HEK293 (cell line): Measurements from ENCODE around the gene FBXO5.
A peak's percentile ranks its signal among the peaks of the same experiment; 100 is the strongest.

ENCODE experiments used
- CTCF ChIA-PET: fragments of 350-600 bp; formaldehyde crosslinking; extraction: SDS; loops from one replicate; lab custom pipeline; 2021; ENCODE audit warnings: antibody characterized with exemption; lab: Yijun Ruan, JAX
- POLR2A ChIA-PET: fragments of 300-600 bp; formaldehyde crosslinking; extraction: SDS; loops from one replicate; lab custom pipeline; 2020; ENCODE audit warnings: antibody characterized with exemption, inconsistent platforms; lab: Yijun Ruan, JAX
- H3K27ac ChIP-seq: fragments of 200-500 bp; sonication (Bioruptor generic); 2 replicates; pipeline ENCODE4 v1.5.1; 2014; ENCODE audit warnings: low read depth, low read length, control low read depth, inconsistent platforms; ENCODE audit errors: extremely low read depth
- H3K36me3 ChIP-seq, 2 experiments: fragments of 200-500 bp in 1 of 2; sonication (Bioruptor generic) in 1 of 2; 1 replicate in 1 of 2; 2 replicates in 1 of 2; pipeline ENCODE4 v1.5.1; 2014 to 2017; ENCODE audit warnings: inconsistent platforms in 2 of 2, low read length in 2 of 2; ENCODE audit not compliant: control insufficient read depth in 2 of 2, insufficient read depth in 1 of 2
- H3K4me1 ChIP-seq: fragments of 200-500 bp; sonication (Bioruptor generic); 2 replicates; pipeline ENCODE4 v1.5.1; 2014; ENCODE audit warnings: mild to moderate bottlenecking, low read length, inconsistent platforms; ENCODE audit not compliant: control insufficient read depth, insufficient read depth
- H3K4me3 ChIP-seq: 2 replicates; pipeline ENCODE4 v1.5.1; 2011; ENCODE audit warnings: low read depth, mild to moderate bottlenecking, control low read depth, low read length, moderate library complexity
- H3K9me3 ChIP-seq: fragments of 200-500 bp; sonication (Bioruptor generic); 2 replicates; pipeline ENCODE4 v1.5.1; 2014; ENCODE audit warnings: low read depth, low read length, inconsistent platforms; ENCODE audit not compliant: control insufficient read depth, insufficient read depth
- EGR2 ChIP-seq: fragments of 450-650 bp; formaldehyde crosslinking; IDR thresholded peaks from 2 replicates; pipeline ENCODE4 v1.5.1; 2016; ENCODE audit warnings: low read depth, missing biosample characterization, missing genetic modification characterization
- GFI1B ChIP-seq: fragments of 450-650 bp; formaldehyde crosslinking; IDR thresholded peaks from 2 replicates; pipeline ENCODE4 v1.5.1; 2016; ENCODE audit warnings: missing biosample characterization, missing genetic modification characterization
- GLIS1 ChIP-seq: fragments of 450-650 bp; formaldehyde crosslinking; IDR thresholded peaks from 2 replicates; pipeline ENCODE4 v1.5.1; 2016; ENCODE audit warnings: missing biosample characterization, missing genetic modification characterization
- KLF1 ChIP-seq: fragments of 450-650 bp; formaldehyde crosslinking; IDR thresholded peaks from 2 replicates; pipeline ENCODE4 v1.5.1; 2016; ENCODE audit warnings: missing biosample characterization, missing genetic modification characterization
- KLF16 ChIP-seq: fragments of 450-650 bp; formaldehyde crosslinking; IDR thresholded peaks from 2 replicates; pipeline ENCODE4 v1.5.1; 2017; ENCODE audit warnings: missing biosample characterization, missing genetic modification characterization
- KLF8 ChIP-seq: fragments of 450-650 bp; formaldehyde crosslinking; IDR thresholded peaks from 2 replicates; pipeline ENCODE4 v1.5.1; 2016; ENCODE audit warnings: missing biosample characterization, missing genetic modification characterization
- OSR2 ChIP-seq: fragments of 450-650 bp; formaldehyde crosslinking; IDR thresholded peaks from 2 replicates; pipeline ENCODE4 v1.5.1; 2016; ENCODE audit warnings: missing biosample characterization, missing genetic modification characterization
- PRDM6 ChIP-seq: fragments of 450-650 bp; formaldehyde crosslinking; IDR thresholded peaks from 2 replicates; pipeline ENCODE4 v1.5.1; 2017; ENCODE audit warnings: missing biosample characterization, missing genetic modification characterization
- SALL2 ChIP-seq: fragments of 450-650 bp; formaldehyde crosslinking; IDR thresholded peaks from 2 replicates; pipeline ENCODE4 v1.5.0; 2017; ENCODE audit warnings: missing biosample characterization, mild to moderate bottlenecking, missing genetic modification characterization, borderline replicate concordance
- SCRT1 ChIP-seq: fragments of 450-650 bp; formaldehyde crosslinking; IDR thresholded peaks from 2 replicates; pipeline ENCODE4 v1.5.1; 2016; ENCODE audit warnings: missing biosample characterization, missing genetic modification characterization, borderline replicate concordance
- SCRT2 ChIP-seq: fragments of 450-650 bp; formaldehyde crosslinking; IDR thresholded peaks from 2 replicates; pipeline ENCODE4 v1.5.1; 2016; ENCODE audit warnings: missing biosample characterization, missing genetic modification characterization
- SETDB1 ChIP-seq: IDR thresholded peaks from one replicate; pipeline ENCODE4 v1.6.1; 2017; ENCODE audit warnings: mild to moderate bottlenecking, low read length, moderate library complexity, mixed read lengths; ENCODE audit not compliant: insufficient read length
- SP2 ChIP-seq: fragments of 450-650 bp; formaldehyde crosslinking; IDR thresholded peaks from 2 replicates; pipeline ENCODE4 v1.5.1; 2016; ENCODE audit warnings: missing biosample characterization, missing genetic modification characterization
- SP3 ChIP-seq: fragments of 450-650 bp; formaldehyde crosslinking; IDR thresholded peaks from 2 replicates; pipeline ENCODE4 v1.5.1; 2016; ENCODE audit warnings: missing biosample characterization, missing genetic modification characterization
- SP7 ChIP-seq: fragments of 450-650 bp; formaldehyde crosslinking; IDR thresholded peaks from 2 replicates; pipeline ENCODE4 v1.5.1; 2016; ENCODE audit warnings: missing biosample characterization, missing genetic modification characterization
- TRIM28 ChIP-seq: IDR thresholded peaks from 2 replicates; pipeline ENCODE4 v1.6.1; 2011; ENCODE audit warnings: low read length, control low read depth, borderline replicate concordance
- WT1 ChIP-seq: fragments of 450-650 bp; formaldehyde crosslinking; IDR thresholded peaks from 2 replicates; pipeline ENCODE4 v1.5.1; 2016; ENCODE audit warnings: missing biosample characterization, missing genetic modification characterization
- ZBTB17 ChIP-seq: fragments of 450-650 bp; formaldehyde crosslinking; IDR thresholded peaks from 2 replicates; pipeline ENCODE4 v1.5.1; 2016; ENCODE audit warnings: missing biosample characterization, missing genetic modification characterization
- ZFHX2 ChIP-seq: fragments of 450-650 bp; formaldehyde crosslinking; conservative IDR thresholded peaks from 2 replicates; pipeline ENCODE4 v1.5.1; 2016; ENCODE audit warnings: missing biosample characterization, missing genetic modification characterization
- ZFP37 ChIP-seq: fragments of 450-650 bp; formaldehyde crosslinking; IDR thresholded peaks from 2 replicates; pipeline ENCODE4 v1.5.1; 2016; ENCODE audit warnings: missing biosample characterization, missing genetic modification characterization
- ZNF184 ChIP-seq: fragments of 450-650 bp; IDR thresholded peaks from 2 replicates; pipeline ENCODE4 v1.5.1; 2018; ENCODE audit warnings: missing biosample characterization, mild to moderate bottlenecking, missing genetic modification characterization
- ZNF26 ChIP-seq: fragments of 450-650 bp; formaldehyde crosslinking; IDR thresholded peaks from 2 replicates; pipeline ENCODE4 v1.5.1; 2016; ENCODE audit warnings: missing biosample characterization, missing genetic modification characterization
- ZNF335 ChIP-seq: fragments of 450-650 bp; formaldehyde crosslinking; conservative IDR thresholded peaks from 2 replicates; pipeline ENCODE4 v1.5.1; 2016; ENCODE audit warnings: missing biosample characterization, missing genetic modification characterization
- ZNF404 ChIP-seq: fragments of 450-650 bp; formaldehyde crosslinking; IDR thresholded peaks from 2 replicates; pipeline ENCODE4 v1.5.1; 2017; ENCODE audit warnings: missing biosample characterization, missing genetic modification characterization
- ZNF426 ChIP-seq: fragments of 450-650 bp; formaldehyde crosslinking; IDR thresholded peaks from 2 replicates; pipeline ENCODE4 v1.5.1; 2017; ENCODE audit warnings: missing biosample characterization, missing genetic modification characterization, mild to moderate bottlenecking, inconsistent platforms, moderate library complexity
- ZNF48 ChIP-seq: fragments of 450-650 bp; formaldehyde crosslinking; IDR thresholded peaks from 2 replicates; pipeline ENCODE4 v1.5.1; 2016; ENCODE audit warnings: missing biosample characterization, missing genetic modification characterization
- ZNF529 ChIP-seq: fragments of 450-650 bp; formaldehyde crosslinking; IDR thresholded peaks from 2 replicates; pipeline ENCODE4 v1.5.1; 2017; ENCODE audit warnings: missing genetic modification characterization, missing biosample characterization; ENCODE audit not compliant: insufficient replicate concordance
- ZNF561 ChIP-seq: fragments of 450-650 bp; IDR thresholded peaks from 2 replicates; pipeline ENCODE4 v1.5.1; 2018; ENCODE audit warnings: missing biosample characterization, missing genetic modification characterization, borderline replicate concordance
- ZNF610 ChIP-seq: fragments of 450-650 bp; formaldehyde crosslinking; IDR thresholded peaks from 2 replicates; pipeline ENCODE4 v1.5.1; 2016; ENCODE audit warnings: missing biosample characterization, missing genetic modification characterization, borderline replicate concordance
- ZNF777 ChIP-seq: fragments of 450-650 bp; formaldehyde crosslinking; IDR thresholded peaks from 2 replicates; pipeline ENCODE4 v1.5.1; 2017; ENCODE audit warnings: missing biosample characterization, missing genetic modification characterization, borderline replicate concordance
- TF ChIP-seq, protein P1 (sequence below): fragments of 450-650 bp; formaldehyde crosslinking; IDR thresholded peaks from 2 replicates; pipeline ENCODE4 v1.5.1; 2016; ENCODE audit warnings: missing biosample characterization, missing genetic modification characterization
- TF ChIP-seq, protein P2 (sequence below): fragments of 450-650 bp; formaldehyde crosslinking; IDR thresholded peaks from 2 replicates; pipeline ENCODE4 v1.5.1; 2016; ENCODE audit warnings: missing biosample characterization, missing genetic modification characterization

Gene FBXO5

GRCh38 chr6:152983637-152984512, 1.0 kb upstream of the FBXO5 start:
- Histone ChIP-seq H3K9me3 (no peaks in the 10 kb centered on the region), H3K4me1 (peaks cover 2% of the 10 kb centered on the region; the same call in 1 of the 2 replicates), H3K36me3 (peaks cover under 1 to 46% of the 10 kb centered on the region in 2 experiments; a peak in 2 of 3 replicates), H3K27ac (peak overlapping the region; percentile 96), H3K4me3 (peak overlapping the region; percentile 81)
- ChIA-PET CTCF (interaction anchor here (0.5 kb wide), 1 partner anchor 144 kb away, joined by 3 read pairs; no protein-coding TSS in a partner anchor), POLR2A (interaction anchor here (0.7 to 3.4 kb wide), 15 partner anchors 8 to 498 kb away, joined by 3 to 55 read pairs (median 8); partner anchors contain the start of genes MTRF1L and RGS17)
- TF ChIP-seq ZNF610 (tag by site-specific recombination) (no peak), KLF8 (tag by site-specific recombination) (0 out of 2 replicates have a peak, but pooled peaks have one; percentile 57), KLF1 (tag by site-specific recombination) (peak; percentile 93), SALL2 (tag by site-specific recombination) (no peak), PRDM6 (peak; percentile 59), ZNF184 (tag by site-specific recombination) (peak; percentile 40; the same call in 1 of the 2 replicates), ZNF561 (tag by site-specific recombination) (peak; percentile 13; the same call in 1 of the 2 replicates), SP3 (tag by site-specific recombination) (peak; percentile 30; the same call in 1 of the 2 replicates), ZFP37 (peak; percentile 78), SP2 (no peak), ZNF335 (tag by site-specific recombination) (peak; percentile 51), ZFHX2 (tag by site-specific recombination) (peak; percentile 66), SCRT2 (tag by site-specific recombination) (peak; percentile 94), SETDB1 (no peak), ZNF26 (no peak), ZNF48 (tag by site-specific recombination) (no peak), EGR2 (peak; percentile 69), ZBTB17 (tag by site-specific recombination) (peak; percentile 14; the same call in 1 of the 2 replicates), SCRT1 (peak; percentile 53; the same call in 1 of the 2 replicates), KLF16 (tag by site-specific recombination) (0 out of 2 replicates have a peak, but pooled peaks have one; percentile 0), ZNF404 (tag by site-specific recombination) (no peak), GFI1B (tag by site-specific recombination) (no peak), TRIM28 (peak; percentile 52; the same call in 1 of the 2 replicates), SP7 (tag by site-specific recombination) (no peak; the same call in 1 of the 2 replicates), ZNF426 (tag by site-specific recombination) (peak; percentile 6; the same call in 1 of the 2 replicates), GLIS1 (tag by site-specific recombination) (0 out of 2 replicates have a peak, but pooled peaks have one; percentile 3), WT1 (tag by site-specific recombination) (peak; percentile 23; the same call in 1 of the 2 replicates), ZNF777 (tag by site-specific recombination) (no peak), OSR2 (tag by site-specific recombination) (no peak), ZNF529 (tag by site-specific recombination) (no peak)
- TF ChIP-seq, protein P1, sequence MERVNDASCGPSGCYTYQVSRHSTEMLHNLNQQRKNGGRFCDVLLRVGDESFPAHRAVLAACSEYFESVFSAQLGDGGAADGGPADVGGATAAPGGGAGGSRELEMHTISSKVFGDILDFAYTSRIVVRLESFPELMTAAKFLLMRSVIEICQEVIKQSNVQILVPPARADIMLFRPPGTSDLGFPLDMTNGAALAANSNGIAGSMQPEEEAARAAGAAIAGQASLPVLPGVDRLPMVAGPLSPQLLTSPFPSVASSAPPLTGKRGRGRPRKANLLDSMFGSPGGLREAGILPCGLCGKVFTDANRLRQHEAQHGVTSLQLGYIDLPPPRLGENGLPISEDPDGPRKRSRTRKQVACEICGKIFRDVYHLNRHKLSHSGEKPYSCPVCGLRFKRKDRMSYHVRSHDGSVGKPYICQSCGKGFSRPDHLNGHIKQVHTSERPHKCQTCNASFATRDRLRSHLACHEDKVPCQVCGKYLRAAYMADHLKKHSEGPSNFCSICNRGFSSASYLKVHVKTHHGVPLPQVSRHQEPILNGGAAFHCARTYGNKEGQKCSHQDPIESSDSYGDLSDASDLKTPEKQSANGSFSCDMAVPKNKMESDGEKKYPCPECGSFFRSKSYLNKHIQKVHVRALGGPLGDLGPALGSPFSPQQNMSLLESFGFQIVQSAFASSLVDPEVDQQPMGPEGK (tag by site-specific recombination) = peak; percentile 13; the same call in 1 of the 2 replicates
- TF ChIP-seq, protein P2, sequence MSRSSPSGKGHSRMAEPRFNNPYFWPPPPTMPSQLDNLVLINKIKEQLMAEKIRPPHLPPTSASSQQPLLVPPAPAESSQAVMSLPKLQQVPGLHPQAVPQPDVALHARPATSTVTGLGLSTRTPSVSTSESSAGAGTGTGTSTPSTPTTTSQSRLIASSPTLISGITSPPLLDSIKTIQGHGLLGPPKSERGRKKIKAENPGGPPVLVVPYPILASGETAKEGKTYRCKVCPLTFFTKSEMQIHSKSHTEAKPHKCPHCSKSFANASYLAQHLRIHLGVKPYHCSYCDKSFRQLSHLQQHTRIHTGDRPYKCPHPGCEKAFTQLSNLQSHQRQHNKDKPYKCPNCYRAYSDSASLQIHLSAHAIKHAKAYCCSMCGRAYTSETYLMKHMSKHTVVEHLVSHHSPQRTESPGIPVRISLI (tag by site-specific recombination) = peak; percentile 74; the same call in 1 of the 2 replicates
